Natural killer cell (primary cell): ENCODE results near the gene B3GNT3. TPM values are rescaled to one million over a fixed set of nuclear protein-coding genes. Genes with fewer than 3 reads are reported as not detected.
A peak's percentile ranks its signal among the peaks of the same experiment; 100 is the strongest.

ENCODE experiments used
- ATAC-seq, 3 donors: fragments of 150-1000 bp in 2 of 3; fragments of 200-7000 bp in 1 of 3; cut with Tn5 transposase; 1 replicate in 1 of 3; 2 replicates in 2 of 3; pipeline ENCODE4 v1.10.0; 2021; ENCODE audit warnings: mild to moderate bottlenecking in 2 of 3, moderate library complexity in 2 of 3
- DNase-seq, 2 donors: peaks; one replicate each; pipeline versions ENCODE4 v3.0.0 to v3.0.0-alpha.2; 2013 to 2021; ENCODE audit warnings: mixed read lengths in 1 of 2
- H3K27ac ChIP-seq: one replicate; pipeline ENCODE4 v1.5.1; 2013; ENCODE audit warnings: mild to moderate bottlenecking, low read length
- H3K27me3 ChIP-seq: one replicate; pipeline ENCODE4 v1.6.1; 2013; ENCODE audit warnings: low read length; ENCODE audit not compliant: control insufficient read depth, insufficient read depth
- H3K36me3 ChIP-seq: one replicate; pipeline ENCODE4 v1.6.1; 2013; ENCODE audit warnings: low read length; ENCODE audit not compliant: control insufficient read depth, insufficient read depth
- H3K4me1 ChIP-seq: one replicate; pipeline ENCODE4 v1.6.1; 2013; ENCODE audit warnings: low read length; ENCODE audit not compliant: control insufficient read depth, insufficient read depth
- H3K4me3 ChIP-seq: one replicate; pipeline ENCODE4 v1.5.1; 2013; ENCODE audit warnings: low read length
- H3K9me3 ChIP-seq: one replicate; pipeline ENCODE4 v1.6.1; 2013; ENCODE audit warnings: low read length; ENCODE audit not compliant: control insufficient read depth, insufficient read depth
- H3K27ac Mint-ChIP-seq, 2 donors: one replicate each; pipeline ENCODE4 v1.8.0; 2022; ENCODE audit warnings: mild to moderate bottlenecking in 2 of 2, mixed read lengths in 2 of 2, moderate library complexity in 1 of 2
- H3K27me3 Mint-ChIP-seq, 2 donors: one replicate each; pipeline ENCODE4 v1.8.0; 2022; ENCODE audit warnings: low read depth in 2 of 2, mixed read lengths in 2 of 2
- H3K36me3 Mint-ChIP-seq: one replicate; pipeline ENCODE4 v1.8.0; 2022; ENCODE audit warnings: mixed read lengths
- H3K4me1 Mint-ChIP-seq, 2 donors: one replicate each; pipeline ENCODE4 v1.8.0; 2022; ENCODE audit warnings: mixed read lengths in 2 of 2
- H3K4me3 Mint-ChIP-seq: one replicate; pipeline ENCODE4 v1.8.0; 2022; ENCODE audit warnings: mild to moderate bottlenecking, moderate library complexity, mixed read lengths
- H3K9me3 Mint-ChIP-seq, 2 donors: one replicate each; pipeline ENCODE4 v1.8.0; 2022; ENCODE audit warnings: mixed read lengths in 2 of 2
- WGBS: methylation state at CpG from one replicate; pipeline ENCODE4 v1.1.7; 2013; ENCODE audit warnings: missing lambda C conversion rate; ENCODE audit not compliant: insufficient coverage; 5-methylcytosine and 5-hydroxymethylcytosine counted together
- intact Hi-C: fragments of 100-400 bp; cut with micrococcal nuclease; formaldehyde crosslinking; loops from one replicate; pipeline ENCODE4 v1.14.2; 2022
- total RNA-seq, 4 donors: library from RNA; stranded (reverse); fragments of 120-200 nt in 1 of 4; gene quantifications; one replicate each; pipeline versions ENCODE4 v1.2.3 to v1.2.4, GENCODE V29; 2013 to 2022
- TF ChIP-seq, protein P1 (sequence below): fragments of 200-600 bp; IDR thresholded peaks from one replicate; pipeline ENCODE4 v1.8.0; 2022; ENCODE audit warnings: antibody characterized with exemption

Gene B3GNT3
- total RNA-seq, 3 donors from 2014 or later (not counting 1 experiment from before 2014, with no cell fraction given): not detected

DNA sequence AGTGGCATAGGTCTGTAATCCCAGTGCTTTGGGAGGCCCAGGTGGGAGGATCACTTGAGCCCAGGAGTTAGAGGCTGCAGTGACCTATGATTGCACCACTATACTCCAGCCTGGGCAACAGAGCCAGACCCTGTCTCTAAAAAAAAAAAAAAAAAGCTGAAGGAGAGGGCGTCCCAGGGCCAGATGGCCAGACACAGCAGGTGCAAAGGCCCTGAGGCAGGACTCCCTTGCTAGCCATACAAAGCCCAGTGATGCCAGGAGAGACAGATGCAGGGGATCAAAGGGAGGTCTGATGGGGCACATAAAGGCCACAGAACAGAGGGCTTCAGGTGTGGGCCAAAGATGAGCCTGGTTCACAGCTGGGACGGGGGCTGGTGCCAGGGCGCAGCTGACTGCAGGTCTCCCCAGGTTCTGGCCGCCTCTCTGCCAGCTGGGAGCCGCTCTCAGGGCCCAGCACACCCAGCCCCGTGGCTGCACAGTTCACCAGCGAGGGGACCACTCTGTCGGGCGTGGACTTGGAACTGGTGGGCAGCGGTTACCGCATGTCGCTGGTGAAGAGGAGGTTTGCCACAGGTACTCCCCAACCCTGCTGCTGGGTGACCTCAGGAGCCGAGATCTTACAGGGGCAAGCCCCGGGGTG is 7.5 kb upstream of the B3GNT3 start:
- no peak overlapping the region for H3K27ac Mint-ChIP-seq
- Histone ChIP-seq H3K27ac (no peak overlapping the region), H3K27me3 (no peaks in the 10 kb centered on the region), H3K4me1 (peaks cover 9% of the 10 kb centered on the region), H3K4me3 (no peak overlapping the region), H3K36me3 (peaks cover 45% of the 10 kb centered on the region), H3K9me3 (no peaks in the 10 kb centered on the region)
- H3K9me3 Mint-ChIP-seq: no peaks in the 10 kb centered on the region
- DNase-seq (no peak), ATAC-seq (no peak)
- intact Hi-C loops: no loop called here
- peaks cover 5 to 14% of the 10 kb centered on the region in 2 donors for H3K4me1 Mint-ChIP-seq
- TF ChIP-seq, protein P1, sequence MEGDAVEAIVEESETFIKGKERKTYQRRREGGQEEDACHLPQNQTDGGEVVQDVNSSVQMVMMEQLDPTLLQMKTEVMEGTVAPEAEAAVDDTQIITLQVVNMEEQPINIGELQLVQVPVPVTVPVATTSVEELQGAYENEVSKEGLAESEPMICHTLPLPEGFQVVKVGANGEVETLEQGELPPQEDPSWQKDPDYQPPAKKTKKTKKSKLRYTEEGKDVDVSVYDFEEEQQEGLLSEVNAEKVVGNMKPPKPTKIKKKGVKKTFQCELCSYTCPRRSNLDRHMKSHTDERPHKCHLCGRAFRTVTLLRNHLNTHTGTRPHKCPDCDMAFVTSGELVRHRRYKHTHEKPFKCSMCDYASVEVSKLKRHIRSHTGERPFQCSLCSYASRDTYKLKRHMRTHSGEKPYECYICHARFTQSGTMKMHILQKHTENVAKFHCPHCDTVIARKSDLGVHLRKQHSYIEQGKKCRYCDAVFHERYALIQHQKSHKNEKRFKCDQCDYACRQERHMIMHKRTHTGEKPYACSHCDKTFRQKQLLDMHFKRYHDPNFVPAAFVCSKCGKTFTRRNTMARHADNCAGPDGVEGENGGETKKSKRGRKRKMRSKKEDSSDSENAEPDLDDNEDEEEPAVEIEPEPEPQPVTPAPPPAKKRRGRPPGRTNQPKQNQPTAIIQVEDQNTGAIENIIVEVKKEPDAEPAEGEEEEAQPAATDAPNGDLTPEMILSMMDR: no peak
- peak overlapping the region; percentile 17 for H3K4me3 Mint-ChIP-seq
- WGBS: 97% methylated on average over 14 of the region's 14 CpGs
- H3K36me3 Mint-ChIP-seq: no peaks in the 10 kb centered on the region
- no peaks in the 10 kb centered on the region for H3K27me3 Mint-ChIP-seq

GRCh38 chr19:17788632-17789031 is 6.3 kb upstream of the B3GNT3 start:
- H3K4me1 ChIP-seq: peaks cover 9% of the 10 kb centered on the region
- ATAC-seq: no peak
- H3K27ac ChIP-seq: no peak overlapping the region
- DNase-seq: no peak
- no peaks in the 10 kb centered on the region for H3K36me3 Mint-ChIP-seq
- H3K9me3 Mint-ChIP-seq: no peaks in the 10 kb centered on the region
- H3K4me1 Mint-ChIP-seq: peaks cover 5 to 14% of the 10 kb centered on the region in 2 donors
- 93% methylated on average over 2 of the region's 2 CpGs for WGBS
- H3K36me3 ChIP-seq: peaks cover 41% of the 10 kb centered on the region
- intact Hi-C loops: no loop called here
- no peak overlapping the region for H3K4me3 Mint-ChIP-seq
- H3K27ac Mint-ChIP-seq: peak overlapping the region in 1 of 2 donors; percentile 33
- H3K9me3 ChIP-seq: no peaks in the 10 kb centered on the region
- H3K27me3 ChIP-seq: peaks cover 1% of the 10 kb centered on the region
- peaks cover 2 to 3% of the 10 kb centered on the region in 2 donors for H3K27me3 Mint-ChIP-seq
- no peak overlapping the region for H3K4me3 ChIP-seq
- TF ChIP-seq, protein P1: no peak

DNA sequence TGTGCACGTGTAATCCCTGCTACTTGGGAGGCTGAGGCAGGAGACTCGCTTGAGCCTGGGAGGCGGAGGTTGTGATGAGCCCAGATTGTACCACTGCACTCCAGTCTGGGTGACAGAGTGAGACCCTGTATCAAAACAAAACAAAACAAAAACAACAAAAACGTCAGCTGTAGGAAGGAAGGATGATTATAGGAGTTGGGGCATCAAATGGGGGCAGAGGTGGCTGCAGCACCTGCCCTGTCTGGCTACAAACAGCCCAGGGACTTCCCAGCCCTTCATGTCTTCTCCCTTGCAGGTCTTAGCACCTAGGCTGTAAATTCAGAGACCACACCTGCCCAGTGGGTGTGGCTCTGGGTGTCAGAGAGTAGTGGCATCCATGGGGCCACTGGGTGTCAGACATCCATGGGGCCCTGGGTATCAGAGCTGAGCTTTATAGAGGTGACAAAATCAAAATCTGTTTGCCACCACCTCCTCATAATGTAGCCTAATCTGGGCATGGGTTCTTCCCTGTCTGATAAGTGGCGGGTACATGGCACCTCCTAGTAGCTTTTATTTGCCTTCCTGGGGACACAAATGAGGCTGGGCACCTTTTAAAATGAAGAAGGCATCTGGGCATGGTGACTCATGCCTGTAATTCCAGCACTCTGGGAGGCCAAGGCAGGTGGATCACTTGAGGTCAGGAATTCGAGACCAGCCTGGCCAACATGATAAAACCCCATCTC is 4.7 kb upstream of the B3GNT3 start:
- H3K4me3 Mint-ChIP-seq: no peak overlapping the region
- Histone ChIP-seq H3K4me1 (peaks cover 12% of the 10 kb centered on the region), H3K9me3 (no peaks in the 10 kb centered on the region), H3K36me3 (peaks cover 26% of the 10 kb centered on the region), H3K4me3 (no peak overlapping the region), H3K27me3 (peaks cover 12% of the 10 kb centered on the region), H3K27ac (no peak overlapping the region)
- intact Hi-C loops: no loop called here
- ATAC-seq: peak in 2 of 3 donors; percentile 35 to 48
- H3K27ac Mint-ChIP-seq: no peak overlapping the region
- TF ChIP-seq, protein P1: no peak
- peak in 1 of 2 donors; percentile 54 for DNase-seq
- peaks cover 5 to 11% of the 10 kb centered on the region in 2 donors for H3K4me1 Mint-ChIP-seq
- no peaks in the 10 kb centered on the region for H3K36me3 Mint-ChIP-seq
- H3K9me3 Mint-ChIP-seq: no peaks in the 10 kb centered on the region
- peaks cover 13 to 17% of the 10 kb centered on the region in 2 donors for H3K27me3 Mint-ChIP-seq
- WGBS: 97% methylated on average over 4 of the region's 6 CpGs
